ENCODE results near the gene XYLT1. TPM values are rescaled to one million over a fixed set of nuclear protein-coding genes. Genes with fewer than 3 reads are reported as not detected.

XYLT1 gene
- total and polyA plus RNA-seq, 2 of the 8 experiments (the other 6 are each of a cell fraction or from before 2014, with no cell fraction given), result 6.6 to 25.4 TPM

- no peak overlapping the region for H4K8ac ChIP-seq (ENCODE audit: extremely low read depth, insufficient read depth, low read length)
- H2AK5ac ChIP-seq (ENCODE audit: low read depth, low read length), result no peak overlapping the region
- H3K9ac ChIP-seq (replicated peaks in 1 of 4; ENCODE audit: extremely low read depth in 1 of 4, low read depth in 3 of 4, low read length in 3 of 4), result no peak overlapping the region
- H3K27ac ChIP-seq (ENCODE audit: low read depth, low read length), result no peak overlapping the region
- ChIA-PET POLR2A (ENCODE audit: partially characterized antibody) (no interaction called here), CTCF (ENCODE audit: partially characterized antibody) (no interaction called here)
- H3K9me3 ChIP-seq (ENCODE audit: insufficient read depth in 2 of 2, low read depth in 1 of 2, low read length in 1 of 2), result peaks cover 9 to 16% of the 10 kb centered on the region in 2 experiments
- H3K36me3 ChIP-seq (ENCODE audit: control insufficient read depth in 2 of 4, insufficient read depth in 4 of 4, low read length in 3 of 4), result no peaks in the 10 kb centered on the region
- no peak overlapping the region for H3K14ac ChIP-seq (ENCODE audit: insufficient read length)
- H4K5ac ChIP-seq (ENCODE audit: insufficient read length, low read depth, low read length), result no peak overlapping the region
- H3K18ac ChIP-seq (ENCODE audit: extremely low read depth, low read length), result no peak overlapping the region
- H4K91ac ChIP-seq (replicated peaks; ENCODE audit: insufficient read length, low read length), result no peak overlapping the region
- peaks cover 0 to under 1% (median 0%) of the 10 kb centered on the region in 4 experiments; a peak in 1 of 7 replicates for H3K4me1 ChIP-seq (replicated peaks in 1 of 4; ENCODE audit: control insufficient read depth in 3 of 4, insufficient read depth in 4 of 4, low read length in 3 of 4)
- no peak for FAIRE-seq
- H2BK5ac ChIP-seq (ENCODE audit: low read depth, low read length), result no peak overlapping the region
- DNase-seq (ENCODE audit: low read depth in 1 of 2, low spot score in 2 of 2), result no peak
- no peak overlapping the region for H2BK120ac ChIP-seq (replicated peaks; ENCODE audit: low read depth, low read length)
- no peaks in the 10 kb centered on the region for H3K79me1 ChIP-seq (ENCODE audit: low read depth, low read length)
- H3K79me2 ChIP-seq (ENCODE audit: control insufficient read depth in 1 of 2, insufficient read depth in 2 of 2, low read length in 2 of 2), result no peaks in the 10 kb centered on the region
- H2BK20ac ChIP-seq (ENCODE audit: low read length), result no peak overlapping the region
- no peak overlapping the region for H3K4me3 ChIP-seq (ENCODE audit: extremely low read depth in 1 of 4, insufficient read depth in 2 of 4, low read depth in 3 of 4, low read length in 4 of 4)
- H2BK15ac ChIP-seq (ENCODE audit: low read length), result no peak overlapping the region
- no peak overlapping the region for H3K4ac ChIP-seq (replicated peaks; ENCODE audit: insufficient read length, low read depth, low read length)
- H3K27me3 ChIP-seq (replicated peaks in 1 of 4; ENCODE audit: control insufficient read depth in 3 of 4, extremely low read depth in 1 of 4, insufficient read depth in 3 of 4, low read length in 3 of 4), result no peaks in the 10 kb centered on the region
- WGBS, 2 experiments (ENCODE audit: extremely low coverage in 1 of 2, insufficient coverage in 1 of 2, insufficient read length in 1 of 2, insufficient replicate concordance in 2 of 2, low coverage in 1 of 2, low lambda C conversion rate in 2 of 2, missing lambda C conversion rate in 1 of 2), result 86% methylated on average over 9 of the region's 9 CpGs; no CpG with 5 or more reads in 1 of the 2 experiments
- no peak overlapping the region for H2BK12ac ChIP-seq (ENCODE audit: low read depth, low read length)
- no peaks in the 10 kb centered on the region for H4K20me1 ChIP-seq (replicated peaks in 1 of 2; ENCODE audit: control insufficient read depth in 1 of 2, insufficient read depth in 2 of 2, low read length in 2 of 2)
- no peak overlapping the region for H3K23ac ChIP-seq (ENCODE audit: insufficient read length)
- no peaks in the 10 kb centered on the region for H3K23me2 ChIP-seq (ENCODE audit: low read depth, low read length)
- H3K4me2 ChIP-seq (ENCODE audit: insufficient read depth in 1 of 2, low read depth in 2 of 2, low read length in 2 of 2), result no peak overlapping the region
- H2AFZ ChIP-seq (ENCODE audit: low read length), result no peak overlapping the region
- H3K56ac ChIP-seq (replicated peaks; ENCODE audit: insufficient read length, low read depth, low read length), result no peak overlapping the region
- TF ChIP-seq E2F6 (IDR thresholded peaks at IDR 0.05), result no peak
- no peak for TF ChIP-seq HDAC2 (IDR thresholded peaks at IDR 0.05; ENCODE audit: borderline replicate concordance in 1 of 2, low read depth in 2 of 2, low read length in 2 of 2)
- TF ChIP-seq CHD1 (IDR thresholded peaks at IDR 0.05; ENCODE audit: low read depth, low read length), result no peak
- TF ChIP-seq ATF3 (IDR thresholded peaks at IDR 0.05; ENCODE audit: insufficient read depth, low read depth, low read length), result no peak
- no peak for TF ChIP-seq SRF (IDR thresholded peaks at IDR 0.05; ENCODE audit: low read depth, low read length)
- TF ChIP-seq SP1 (IDR thresholded peaks at IDR 0.05; ENCODE audit: low read depth, low read length), result no peak
- no peak for TF ChIP-seq CHD2 (IDR thresholded peaks at IDR 0.05; ENCODE audit: low read length)
- TF ChIP-seq SIRT6 (IDR thresholded peaks at IDR 0.05; ENCODE audit: low read length), result no peak
- no peak for TF ChIP-seq TBP (IDR thresholded peaks at IDR 0.05; ENCODE audit: low read depth, low read length)
- TF ChIP-seq CTBP2 (IDR thresholded peaks at IDR 0.05; ENCODE audit: borderline replicate concordance, insufficient read depth, insufficient read length, low read length), result no peak
- no peak for TF ChIP-seq TAF1 (IDR thresholded peaks at IDR 0.05; ENCODE audit: low read depth, low read length)
- no peak for TF ChIP-seq RNF2 (IDR thresholded peaks at IDR 0.05; ENCODE audit: borderline replicate concordance, low read depth, low read length, missing control alignments, poor library complexity, severe bottlenecking)
- no peak for TF ChIP-seq SIN3A (conservative IDR thresholded peaks at IDR 0.05 in 1 of 2, IDR thresholded peaks at IDR 0.05 in 1 of 2; ENCODE audit: low read depth in 1 of 2, low read length in 2 of 2)
These were observed 37.5 kb upstream of the XYLT1 start for GRCh38 chr16:17508303-17508702.

Measured in H1 (cell line).